ENCODE results near the gene TNFAIP8L1.

GRCh38 chr19:4657835-4658234, 18.5 kb downstream of the TNFAIP8L1 start:
- TF ChIP-seq EZH2 (IDR thresholded peaks at IDR 0.05; ENCODE audit: low read length) = no peak
- TF ChIP-seq, protein P1, sequence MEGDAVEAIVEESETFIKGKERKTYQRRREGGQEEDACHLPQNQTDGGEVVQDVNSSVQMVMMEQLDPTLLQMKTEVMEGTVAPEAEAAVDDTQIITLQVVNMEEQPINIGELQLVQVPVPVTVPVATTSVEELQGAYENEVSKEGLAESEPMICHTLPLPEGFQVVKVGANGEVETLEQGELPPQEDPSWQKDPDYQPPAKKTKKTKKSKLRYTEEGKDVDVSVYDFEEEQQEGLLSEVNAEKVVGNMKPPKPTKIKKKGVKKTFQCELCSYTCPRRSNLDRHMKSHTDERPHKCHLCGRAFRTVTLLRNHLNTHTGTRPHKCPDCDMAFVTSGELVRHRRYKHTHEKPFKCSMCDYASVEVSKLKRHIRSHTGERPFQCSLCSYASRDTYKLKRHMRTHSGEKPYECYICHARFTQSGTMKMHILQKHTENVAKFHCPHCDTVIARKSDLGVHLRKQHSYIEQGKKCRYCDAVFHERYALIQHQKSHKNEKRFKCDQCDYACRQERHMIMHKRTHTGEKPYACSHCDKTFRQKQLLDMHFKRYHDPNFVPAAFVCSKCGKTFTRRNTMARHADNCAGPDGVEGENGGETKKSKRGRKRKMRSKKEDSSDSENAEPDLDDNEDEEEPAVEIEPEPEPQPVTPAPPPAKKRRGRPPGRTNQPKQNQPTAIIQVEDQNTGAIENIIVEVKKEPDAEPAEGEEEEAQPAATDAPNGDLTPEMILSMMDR (optimal IDR thresholded peaks at IDR 0.05 in 1 of 3, IDR thresholded peaks at IDR 0.05 in 1 of 3, conservative IDR thresholded peaks at IDR 0.05 in 1 of 3; ENCODE audit: extremely low read depth in 1 of 3, insufficient read depth in 2 of 3, low read length in 3 of 3) = no peak

All from keratinocyte (primary cell).